Loucy (cell line): Measurements from ENCODE around the gene ARHGAP28.

Source experiments
- H2AFZ ChIP-seq: fragments of 200-600 bp; sonication (generic); 2 replicates; pipeline ENCODE4 v1.6.0; 2016; ENCODE audit warnings: antibody characterized with exemption, mild to moderate bottlenecking, low read length, moderate library complexity
- H3F3A ChIP-seq: fragments of 200-600 bp; 2 replicates; pipeline ENCODE4 v1.6.0; 2016; ENCODE audit warnings: antibody characterized with exemption, low read depth, mild to moderate bottlenecking
- H3K27me3 ChIP-seq: fragments of 200-600 bp; sonication (generic); 2 replicates; pipeline ENCODE4 v1.6.1; 2014; ENCODE audit warnings: low read length, mild to moderate bottlenecking; ENCODE audit not compliant: insufficient read depth, poor library complexity, severe bottlenecking
- H3K36me3 ChIP-seq: fragments of 200-600 bp; sonication (generic); 2 replicates; pipeline ENCODE4 v1.6.1; 2016; ENCODE audit warnings: low read length; ENCODE audit not compliant: insufficient read depth
- H3K4me1 ChIP-seq: fragments of 200-600 bp; sonication (generic); 2 replicates; pipeline ENCODE4 v1.5.1; 2014; ENCODE audit warnings: low read length, mild to moderate bottlenecking; ENCODE audit not compliant: insufficient read depth, poor library complexity, severe bottlenecking
- H3K4me2 ChIP-seq: fragments of 200-600 bp; sonication (generic); 2 replicates; pipeline ENCODE4 v1.6.0; 2014; ENCODE audit warnings: antibody characterized with exemption, low read length, low read depth, mild to moderate bottlenecking; ENCODE audit not compliant: poor library complexity, severe bottlenecking
- H3K4me3 ChIP-seq: fragments of 200-600 bp; sonication (generic); 2 replicates; pipeline ENCODE4 v1.5.1; 2014; ENCODE audit warnings: low read length, mild to moderate bottlenecking, mixed read lengths; ENCODE audit not compliant: poor library complexity, severe bottlenecking
- H3K79me2 ChIP-seq: fragments of 200-600 bp; sonication (generic); 2 replicates; pipeline ENCODE4 v1.6.1; 2014; ENCODE audit warnings: low read length; ENCODE audit not compliant: insufficient read depth
- H3K9ac ChIP-seq: fragments of 200-600 bp; sonication (generic); 2 replicates; pipeline ENCODE4 v1.6.0; 2014; ENCODE audit warnings: mild to moderate bottlenecking, low read depth, low read length, moderate library complexity; ENCODE audit not compliant: poor library complexity, severe bottlenecking
- H3K9me2 ChIP-seq: fragments of 200-600 bp; sonication (generic); replicated peaks from 2 replicates; pipeline ENCODE4 v1.6.1; 2016; ENCODE audit warnings: low read depth, low read length, mixed read lengths
- H3K9me3 ChIP-seq: fragments of 200-600 bp; sonication (generic); 2 replicates; pipeline ENCODE4 v1.6.1; 2014; ENCODE audit warnings: mild to moderate bottlenecking, antibody characterized with exemption, low read length, low read depth; ENCODE audit not compliant: insufficient read depth
- H4K20me1 ChIP-seq: fragments of 200-600 bp; sonication (generic); 2 replicates; pipeline ENCODE4 v1.6.0; 2014; ENCODE audit warnings: antibody characterized with exemption, low read length, mild to moderate bottlenecking; ENCODE audit not compliant: insufficient read depth, poor library complexity, severe bottlenecking
- CTCF ChIP-seq: fragments of 200-600 bp; sonication (generic); conservative IDR thresholded peaks from 2 replicates; pipeline ENCODE4 v1.5.1; 2014; ENCODE audit warnings: mild to moderate bottlenecking, antibody characterized with exemption, low read length
- EZH2phosphoT487 ChIP-seq: fragments of 200-600 bp; IDR thresholded peaks from 2 replicates; pipeline ENCODE4 v1.6.1; 2018; ENCODE audit warnings: antibody characterized with exemption, mild to moderate bottlenecking, moderate library complexity, borderline replicate concordance

ARHGAP28 gene

GRCh38 chr18:6956999-6957398, 227.5 kb downstream of the ARHGAP28 start:
- H3K4me2 ChIP-seq: no peak overlapping the region
- H3K27me3 ChIP-seq: no peaks in the 10 kb centered on the region
- no peaks in the 10 kb centered on the region for H3K36me3 ChIP-seq
- H3K4me3 ChIP-seq: no peak overlapping the region
- H3K9me2 ChIP-seq: no peaks in the 10 kb centered on the region
- H4K20me1 ChIP-seq: no peaks in the 10 kb centered on the region
- TF ChIP-seq CTCF (no peak), EZH2phosphoT487 (no peak)
- H2AFZ ChIP-seq: no peak overlapping the region
- no peaks in the 10 kb centered on the region; the same call in 1 of the 2 replicates for H3K9me3 ChIP-seq
- H3K4me1 ChIP-seq: no peaks in the 10 kb centered on the region
- H3F3A ChIP-seq: no peaks in the 10 kb centered on the region
- no peaks in the 10 kb centered on the region for H3K79me2 ChIP-seq
- H3K9ac ChIP-seq: no peak overlapping the region

- TF ChIP-seq CTCF: no peak
- TF ChIP-seq EZH2phosphoT487: no peak
- Histone ChIP-seq H3K9ac (no peak overlapping the region), H3K9me3 (no peaks in the 10 kb centered on the region; the same call in 1 of the 2 replicates), H4K20me1 (no peaks in the 10 kb centered on the region), H3K27me3 (no peaks in the 10 kb centered on the region), H3F3A (no peaks in the 10 kb centered on the region), H3K4me2 (no peak overlapping the region), H3K4me3 (no peak overlapping the region), H3K36me3 (no peaks in the 10 kb centered on the region), H3K79me2 (no peaks in the 10 kb centered on the region), H3K4me1 (no peaks in the 10 kb centered on the region), H2AFZ (no peak overlapping the region), H3K9me2 (no peaks in the 10 kb centered on the region)
Observed at GRCh38 chr18:6959110-6959509, 229.6 kb downstream of the ARHGAP28 start.

GRCh38 chr18:6960124-6960523, 230.6 kb downstream of the ARHGAP28 start:
- no peaks in the 10 kb centered on the region for H3K27me3 ChIP-seq
- H2AFZ ChIP-seq: no peak overlapping the region

More at GRCh38 chr18:6960124-6960523, 230.6 kb downstream of the ARHGAP28 start:
- Histone ChIP-seq H3K9me3 (peaks cover 6% of the 10 kb centered on the region; the same call in 1 of the 2 replicates), H3K9ac (no peak overlapping the region), H3K4me3 (no peak overlapping the region), H3K4me2 (no peak overlapping the region), H3K4me1 (no peaks in the 10 kb centered on the region), H3F3A (no peaks in the 10 kb centered on the region), H3K9me2 (no peaks in the 10 kb centered on the region), H4K20me1 (no peaks in the 10 kb centered on the region), H3K79me2 (no peaks in the 10 kb centered on the region), H3K36me3 (no peaks in the 10 kb centered on the region)
- TF ChIP-seq CTCF: no peak
- TF ChIP-seq EZH2phosphoT487: no peak
